Testis (tissue), 3 donors: Measurements from ENCODE around the gene ANXA6. TPM values are rescaled to one million over a fixed set of nuclear protein-coding genes. Genes with fewer than 3 reads are reported as not detected.

Source experiments
- DNase-seq: peaks from one replicate; pipeline ENCODE4 v3.0.0-alpha.2; 2019
- H3K27ac ChIP-seq, 2 donors: fragments of 200-600 bp; sonication (generic); one replicate each; pipeline ENCODE4 v1.5.1; 2019
- H3K27me3 ChIP-seq: fragments of 200-600 bp; sonication (generic); one replicate; pipeline ENCODE4 v1.5.1; 2019
- H3K36me3 ChIP-seq: fragments of 200-600 bp; sonication (generic); one replicate; pipeline ENCODE4 v1.5.1; 2017; ENCODE audit warnings: low read depth; ENCODE audit errors: missing control alignments
- H3K4me1 ChIP-seq: fragments of 200-600 bp; sonication (generic); one replicate; pipeline ENCODE4 v1.5.1; 2019
- H3K4me3 ChIP-seq, 2 donors: fragments of 200-600 bp; sonication (generic); one replicate each; pipeline ENCODE4 v1.5.1; 2017 to 2019
- H3K9me3 ChIP-seq: fragments of 200-600 bp; sonication (generic); one replicate; pipeline ENCODE4 v1.5.1; 2017
- POLR2A ChIP-seq: fragments of 450-650 bp; IDR thresholded peaks from one replicate; pipeline ENCODE4 v1.6.1; 2017; ENCODE audit warnings: antibody characterized with exemption, mild to moderate bottlenecking, moderate library complexity
- WGBS, 2 donors: methylation state at CpG; one replicate each; pipeline ENCODE4 v1.1.5; 2018; 5-methylcytosine and 5-hydroxymethylcytosine counted together
- intact Hi-C: fragments of 100-400 bp; cut with DNase I; formaldehyde crosslinking; loops from one replicate; pipeline ENCODE4 v1.15.1; 2023; ENCODE audit warnings: low total_unique reads
- polyA plus RNA-seq: library from polyadenylated mRNA; stranded (reverse); fragments of 350-450 nt; fragmentation: Illumina TruSeq; extraction: RNeasy Lipid Tissue Mini Kit (QIAGEN cat#74804); gene quantifications from one replicate; pipeline ENCODE4 v1.2.3, GENCODE V29; 2014; ENCODE audit warnings: low read depth, low replicate concordance; ENCODE audit not compliant: insufficient read depth
- total RNA-seq, 2 donors: library from RNA; depleted of rRNA; stranded (reverse); fragments of >200 nt; gene quantifications; one replicate each; pipeline ENCODE4 v1.2.3, GENCODE V29; 2016
- TF ChIP-seq, protein P1 (sequence below), 3 experiments: fragments of 450-650 bp in 2 of 3; fragments of 200-600 bp in 1 of 3; sonication (generic) in 1 of 3; IDR thresholded peaks; one replicate each; pipeline ENCODE4 v1.5.1; 2016 to 2019; ENCODE audit warnings: antibody characterized with exemption in 3 of 3, mild to moderate bottlenecking in 2 of 3, moderate library complexity in 1 of 3

The ANXA6 gene
- total and polyA plus RNA-seq, 3 donors from 2014 or later: 116 to 180 (median 152) TPM

DNA sequence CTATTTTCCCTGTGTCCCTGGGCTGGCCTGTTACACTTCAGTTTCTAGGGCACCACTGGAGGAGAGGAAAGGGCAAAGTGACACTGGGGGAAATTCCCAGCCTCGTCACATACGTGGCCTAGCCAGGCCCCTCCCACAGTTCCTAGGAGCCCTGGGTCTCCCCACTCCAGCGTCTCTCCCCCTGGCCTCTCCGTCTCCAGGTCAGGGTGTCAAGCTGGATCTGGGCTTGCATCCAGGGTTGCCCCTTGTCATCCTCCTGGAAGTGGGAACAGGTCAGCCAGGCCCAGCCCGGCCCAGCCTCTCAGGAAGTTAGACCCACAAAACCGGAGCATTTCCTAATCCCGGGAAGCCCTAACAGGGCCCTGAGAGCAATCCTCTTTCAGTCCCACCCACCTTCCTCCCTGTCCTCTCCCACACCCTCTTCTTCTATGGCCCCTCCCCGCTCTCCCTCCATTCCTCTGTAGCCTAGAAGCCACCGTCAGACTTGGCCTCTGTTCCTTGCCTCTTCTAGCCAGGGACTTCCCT is 72.0 kb downstream of the ANXA6 start:
- intact Hi-C loops: no loop called here
- Histone ChIP-seq H3K27ac (peak overlapping the region; percentile 8 to 47), H3K4me3 (no peak overlapping the region), H3K27me3 (no peaks in the 10 kb centered on the region), H3K4me1 (peaks cover 20% of the 10 kb centered on the region), H3K9me3 (no peaks in the 10 kb centered on the region), H3K36me3 (no peaks in the 10 kb centered on the region)
- no peak for TF ChIP-seq POLR2A
- TF ChIP-seq, protein P1, sequence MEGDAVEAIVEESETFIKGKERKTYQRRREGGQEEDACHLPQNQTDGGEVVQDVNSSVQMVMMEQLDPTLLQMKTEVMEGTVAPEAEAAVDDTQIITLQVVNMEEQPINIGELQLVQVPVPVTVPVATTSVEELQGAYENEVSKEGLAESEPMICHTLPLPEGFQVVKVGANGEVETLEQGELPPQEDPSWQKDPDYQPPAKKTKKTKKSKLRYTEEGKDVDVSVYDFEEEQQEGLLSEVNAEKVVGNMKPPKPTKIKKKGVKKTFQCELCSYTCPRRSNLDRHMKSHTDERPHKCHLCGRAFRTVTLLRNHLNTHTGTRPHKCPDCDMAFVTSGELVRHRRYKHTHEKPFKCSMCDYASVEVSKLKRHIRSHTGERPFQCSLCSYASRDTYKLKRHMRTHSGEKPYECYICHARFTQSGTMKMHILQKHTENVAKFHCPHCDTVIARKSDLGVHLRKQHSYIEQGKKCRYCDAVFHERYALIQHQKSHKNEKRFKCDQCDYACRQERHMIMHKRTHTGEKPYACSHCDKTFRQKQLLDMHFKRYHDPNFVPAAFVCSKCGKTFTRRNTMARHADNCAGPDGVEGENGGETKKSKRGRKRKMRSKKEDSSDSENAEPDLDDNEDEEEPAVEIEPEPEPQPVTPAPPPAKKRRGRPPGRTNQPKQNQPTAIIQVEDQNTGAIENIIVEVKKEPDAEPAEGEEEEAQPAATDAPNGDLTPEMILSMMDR (IDR thresholded peaks at IDR 0.05): no peak
- peak; percentile 60 for DNase-seq
- 36 to 47% methylated on average over 9 of the region's 9 CpGs for WGBS, 2 donors

DNA sequence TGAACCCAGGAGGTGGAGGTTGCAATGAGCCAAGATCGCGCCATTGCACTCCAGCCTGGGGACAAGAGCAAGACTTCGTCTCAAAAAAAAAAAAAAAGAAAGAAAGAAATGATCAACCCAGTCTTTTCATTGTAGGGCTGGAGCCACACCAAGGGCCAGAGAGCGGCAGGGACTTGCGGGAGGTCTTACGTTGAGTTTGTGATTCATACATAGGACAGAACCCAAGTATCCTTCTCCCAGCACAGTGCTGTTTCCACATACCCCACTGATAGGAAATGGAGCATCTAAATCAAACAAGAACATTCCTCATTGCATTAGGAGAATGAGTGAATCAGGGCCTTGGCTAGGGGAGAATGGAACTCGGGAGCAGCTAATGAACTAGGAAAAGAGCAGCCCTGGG is 73.2 kb downstream of the ANXA6 start:
- H3K27me3 ChIP-seq: no peaks in the 10 kb centered on the region
- intact Hi-C loops: no loop called here
- TF ChIP-seq, protein P1 (IDR thresholded peaks at IDR 0.05): no peak
- TF ChIP-seq POLR2A: no peak
- no peak overlapping the region for H3K27ac ChIP-seq
- DNase-seq: no peak
- H3K36me3 ChIP-seq: no peaks in the 10 kb centered on the region
- H3K9me3 ChIP-seq: no peaks in the 10 kb centered on the region
- peaks cover 24% of the 10 kb centered on the region for H3K4me1 ChIP-seq
- no peak overlapping the region for H3K4me3 ChIP-seq
- 93 to 97% methylated on average over 7 of the region's 7 CpGs for WGBS, 2 donors

GRCh38 chr5:151083081-151083676 is 74.4 kb downstream of the ANXA6 start:
- intact Hi-C loops: no loop called here
- peaks cover 24% of the 10 kb centered on the region for H3K4me1 ChIP-seq
- no peak for TF ChIP-seq POLR2A
- TF ChIP-seq, protein P1 (IDR thresholded peaks at IDR 0.05): no peak
- H3K4me3 ChIP-seq: no peak overlapping the region
- WGBS, 2 donors: 84 to 86% methylated on average over 3 of the region's 3 CpGs
- no peaks in the 10 kb centered on the region for H3K36me3 ChIP-seq
- H3K27me3 ChIP-seq: no peaks in the 10 kb centered on the region
- DNase-seq: no peak
- no peak overlapping the region for H3K27ac ChIP-seq
- H3K9me3 ChIP-seq: no peaks in the 10 kb centered on the region

GRCh38 chr5:151082282-151082902 is 75.2 kb downstream of the ANXA6 start:
- TF ChIP-seq POLR2A: no peak
- TF ChIP-seq, protein P1 (IDR thresholded peaks at IDR 0.05): no peak
- H3K27ac ChIP-seq: no peak overlapping the region
- no peak overlapping the region for H3K4me3 ChIP-seq
- DNase-seq: no peak
- no peaks in the 10 kb centered on the region for H3K36me3 ChIP-seq
- intact Hi-C loops: no loop called here
- H3K27me3 ChIP-seq: no peaks in the 10 kb centered on the region
- H3K9me3 ChIP-seq: no peaks in the 10 kb centered on the region
- WGBS, 2 donors: 52 to 67% methylated on average over 6 of the region's 6 CpGs
- peaks cover 24% of the 10 kb centered on the region for H3K4me1 ChIP-seq
